HepG2 (cell line): ENCODE results near the gene ZBED6.

ENCODE experiments used
- CEBPB ChIP-seq: IDR thresholded peaks from 2 replicates; pipeline ENCODE4 v1.6.1; 2011; ENCODE audit warnings: low read depth, low read length, improper control_type of control experiment, borderline replicate concordance
- PHF21A ChIP-seq: sonication (generic); formaldehyde crosslinking; IDR thresholded peaks from 2 replicates; pipeline ENCODE4 v1.5.0; 2020; ENCODE audit warnings: mild to moderate bottlenecking, missing genetic modification reagents
- POLR2AphosphoS5 ChIP-seq: IDR thresholded peaks from 2 replicates; pipeline ENCODE4 v1.6.1; 2012; ENCODE audit warnings: low read depth, low read length
- U2AF2 ChIP-seq: fragments of 200-400 bp; formaldehyde crosslinking; IDR thresholded peaks from 2 replicates; pipeline ENCODE4 v1.6.1; 2017; ENCODE audit warnings: low read depth, mild to moderate bottlenecking, low read length
- YY1 ChIP-seq: IDR thresholded peaks from 2 replicates; pipeline ENCODE4 v1.6.1; 2011; ENCODE audit warnings: low read length, low read depth, moderate library complexity, mild to moderate bottlenecking; ENCODE audit not compliant: insufficient read depth, insufficient replicate concordance
- TF ChIP-seq, protein P1 (sequence below): sonication (generic); formaldehyde crosslinking; IDR thresholded peaks from 2 replicates; pipeline ENCODE4 v1.5.1; 2020; ENCODE audit warnings: mild to moderate bottlenecking, missing genetic modification reagents, moderate library complexity
- TF ChIP-seq, protein P2 (sequence below): sonication (generic); formaldehyde crosslinking; IDR thresholded peaks from 2 replicates; pipeline ENCODE4 v1.5.0; 2020; ENCODE audit warnings: mild to moderate bottlenecking, missing genetic modification reagents, moderate library complexity

DNA sequence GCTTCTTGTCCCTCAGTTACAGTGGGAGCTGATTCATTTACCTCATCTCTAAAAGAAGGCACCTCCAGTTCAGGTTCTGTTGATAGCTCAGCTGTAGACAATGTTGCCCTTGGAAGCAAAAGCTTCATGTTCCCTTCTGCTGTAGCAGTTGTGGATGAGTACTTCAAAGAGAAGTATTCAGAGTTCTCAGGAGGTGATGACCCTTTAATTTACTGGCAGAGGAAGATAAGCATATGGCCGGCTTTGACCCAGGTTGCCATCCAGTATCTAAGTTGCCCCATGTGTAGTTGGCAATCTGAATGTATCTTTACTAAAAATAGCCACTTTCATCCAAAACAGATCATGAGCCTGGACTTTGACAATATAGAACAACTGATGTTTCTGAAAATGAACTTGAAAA, 4.5 kb downstream of the ZBED6 start:
- TF ChIP-seq, protein P1, sequence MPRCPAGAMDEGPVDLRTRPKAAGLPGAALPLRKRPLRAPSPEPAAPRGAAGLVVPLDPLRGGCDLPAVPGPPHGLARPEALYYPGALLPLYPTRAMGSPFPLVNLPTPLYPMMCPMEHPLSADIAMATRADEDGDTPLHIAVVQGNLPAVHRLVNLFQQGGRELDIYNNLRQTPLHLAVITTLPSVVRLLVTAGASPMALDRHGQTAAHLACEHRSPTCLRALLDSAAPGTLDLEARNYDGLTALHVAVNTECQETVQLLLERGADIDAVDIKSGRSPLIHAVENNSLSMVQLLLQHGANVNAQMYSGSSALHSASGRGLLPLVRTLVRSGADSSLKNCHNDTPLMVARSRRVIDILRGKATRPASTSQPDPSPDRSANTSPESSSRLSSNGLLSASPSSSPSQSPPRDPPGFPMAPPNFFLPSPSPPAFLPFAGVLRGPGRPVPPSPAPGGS (CRISPR knock-in tag), result no peak
- TF ChIP-seq CEBPB, result no peak
- TF ChIP-seq YY1, result no peak
- no peak for TF ChIP-seq U2AF2
- TF ChIP-seq PHF21A (CRISPR knock-in tag), result no peak
- TF ChIP-seq, protein P2, sequence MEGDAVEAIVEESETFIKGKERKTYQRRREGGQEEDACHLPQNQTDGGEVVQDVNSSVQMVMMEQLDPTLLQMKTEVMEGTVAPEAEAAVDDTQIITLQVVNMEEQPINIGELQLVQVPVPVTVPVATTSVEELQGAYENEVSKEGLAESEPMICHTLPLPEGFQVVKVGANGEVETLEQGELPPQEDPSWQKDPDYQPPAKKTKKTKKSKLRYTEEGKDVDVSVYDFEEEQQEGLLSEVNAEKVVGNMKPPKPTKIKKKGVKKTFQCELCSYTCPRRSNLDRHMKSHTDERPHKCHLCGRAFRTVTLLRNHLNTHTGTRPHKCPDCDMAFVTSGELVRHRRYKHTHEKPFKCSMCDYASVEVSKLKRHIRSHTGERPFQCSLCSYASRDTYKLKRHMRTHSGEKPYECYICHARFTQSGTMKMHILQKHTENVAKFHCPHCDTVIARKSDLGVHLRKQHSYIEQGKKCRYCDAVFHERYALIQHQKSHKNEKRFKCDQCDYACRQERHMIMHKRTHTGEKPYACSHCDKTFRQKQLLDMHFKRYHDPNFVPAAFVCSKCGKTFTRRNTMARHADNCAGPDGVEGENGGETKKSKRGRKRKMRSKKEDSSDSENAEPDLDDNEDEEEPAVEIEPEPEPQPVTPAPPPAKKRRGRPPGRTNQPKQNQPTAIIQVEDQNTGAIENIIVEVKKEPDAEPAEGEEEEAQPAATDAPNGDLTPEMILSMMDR (CRISPR knock-in tag), result no peak
- no peak for TF ChIP-seq POLR2AphosphoS5
